ENCODE measurements around the gene MYEOV.

- no peak for TF ChIP-seq CTCF (IDR thresholded peaks at IDR 0.05)
- no peak for TF ChIP-seq POLR2A (IDR thresholded peaks at IDR 0.05)
- no peak for TF ChIP-seq EP300 (IDR thresholded peaks at IDR 0.05)
Measured at GRCh38 chr11:69257838-69258658, 35.9 kb upstream of the MYEOV start.
